NCI-H446 treated with DMSO at 0.1 percent for 48 hours (cell line): ENCODE measurements around the gene CDK5R2.

Source experiments
- DNase-seq: peaks from one replicate; lab custom pipeline; 2025; lab: John Stamatoyannopoulos, UW

The CDK5R2 gene

GRCh38 chr2:218990052-218990451, 30.6 kb downstream of the CDK5R2 start:
- DNase-seq, result no peak

GRCh38 chr2:218990612-218991011, 31.1 kb downstream of the CDK5R2 start:
- no peak for DNase-seq

- DNase-seq, result no peak
Observed at GRCh38 chr2:218991674-218992168, 32.3 kb downstream of the CDK5R2 start.

DNA sequence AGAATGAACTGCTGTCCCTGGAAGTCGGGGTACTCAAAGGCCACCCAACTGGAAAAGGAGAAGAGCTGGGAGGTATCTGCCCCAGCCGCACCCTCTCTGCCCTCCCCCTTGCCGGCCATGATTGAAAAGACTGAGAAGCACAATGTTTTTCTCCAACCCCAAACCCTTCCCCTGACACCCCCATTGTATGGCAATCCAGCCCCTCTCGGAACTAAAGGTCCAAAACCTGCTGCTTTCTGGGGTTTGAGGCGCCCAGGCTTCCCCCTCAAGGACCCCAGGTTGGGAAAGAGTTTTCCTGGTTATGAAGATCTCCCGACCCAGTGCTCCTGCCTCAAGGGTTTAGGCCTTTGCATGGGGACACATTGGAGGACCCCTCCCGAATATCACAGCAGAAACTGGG, 32.7 kb downstream of the CDK5R2 start:
- DNase-seq, result no peak

DNA sequence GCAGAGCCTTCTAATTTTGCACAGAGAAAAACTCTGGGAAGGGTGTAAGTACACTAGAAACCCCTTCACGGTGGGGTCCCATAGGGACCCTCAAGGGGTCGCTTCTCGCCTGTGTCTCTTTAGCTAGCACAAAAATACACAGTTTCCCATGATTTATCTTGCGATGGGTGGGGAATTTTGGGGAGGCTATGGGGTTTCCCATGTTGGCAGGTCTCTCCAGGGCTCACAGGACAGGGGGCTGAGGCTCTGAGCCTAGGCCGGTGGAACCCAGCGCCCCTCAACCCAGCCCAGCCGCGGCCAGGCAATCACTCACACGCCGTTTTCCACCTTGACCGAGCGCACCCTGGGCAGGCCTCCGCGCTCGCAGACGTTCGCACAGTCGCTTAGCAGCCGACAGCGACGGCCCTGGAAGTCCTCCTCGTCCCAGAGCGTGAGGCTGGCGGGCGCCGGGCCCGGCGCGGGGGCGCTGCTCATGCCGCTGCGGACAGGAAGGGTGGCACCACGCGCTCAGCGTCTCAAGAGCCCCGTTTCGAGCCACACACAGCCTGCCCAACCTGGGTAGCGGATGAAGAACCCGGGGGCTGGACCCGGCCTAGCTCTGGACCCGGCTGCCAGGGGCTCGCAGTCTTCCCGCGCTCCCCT, 33.4 kb downstream of the CDK5R2 start:
- no peak for DNase-seq

GRCh38 chr2:218993345-218994315, 34.2 kb downstream of the CDK5R2 start, which contains the start of gene CRYBA2:
Gene CRYBA2, minus strand, starts transcription at chr2:218993422. Its CDS starts 246 bp downstream, at chr2:218993176.
- no peak for DNase-seq

- DNase-seq, result no peak
Observed at GRCh38 chr2:218995561-218995960, 36.1 kb downstream of the CDK5R2 start.

- DNase-seq, result peak; percentile 45
Observed at GRCh38 chr2:218995972-218996711, 36.7 kb downstream of the CDK5R2 start.

GRCh38 chr2:218996937-218997336, 37.5 kb downstream of the CDK5R2 start:
- DNase-seq, result no peak

DNA sequence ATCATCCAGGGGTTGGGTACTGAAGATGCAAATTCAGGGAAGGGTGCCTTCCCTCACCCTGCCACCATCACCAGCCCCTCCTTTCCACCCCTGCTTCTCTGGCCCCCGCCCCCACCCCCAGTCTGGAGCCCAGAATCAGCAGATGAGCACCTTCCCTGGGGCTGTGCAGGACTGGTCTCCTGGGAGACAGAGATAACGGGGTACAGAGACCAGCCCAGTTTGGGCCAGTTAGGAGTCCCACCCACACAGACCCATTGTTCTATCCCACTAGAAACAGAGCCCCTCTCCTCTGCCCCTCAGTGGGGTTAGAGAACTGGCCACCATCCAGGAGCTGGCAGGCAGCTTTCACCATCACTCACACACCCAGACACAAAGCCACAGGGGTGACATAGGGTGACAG, 38.3 kb downstream of the CDK5R2 start:
- DNase-seq, result no peak

- DNase-seq, result no peak
Observed at GRCh38 chr2:218998414-218999002, 39.0 kb downstream of the CDK5R2 start.

- DNase-seq, result no peak
Observed at GRCh38 chr2:218999021-218999880, 39.8 kb downstream of the CDK5R2 start.

DNA sequence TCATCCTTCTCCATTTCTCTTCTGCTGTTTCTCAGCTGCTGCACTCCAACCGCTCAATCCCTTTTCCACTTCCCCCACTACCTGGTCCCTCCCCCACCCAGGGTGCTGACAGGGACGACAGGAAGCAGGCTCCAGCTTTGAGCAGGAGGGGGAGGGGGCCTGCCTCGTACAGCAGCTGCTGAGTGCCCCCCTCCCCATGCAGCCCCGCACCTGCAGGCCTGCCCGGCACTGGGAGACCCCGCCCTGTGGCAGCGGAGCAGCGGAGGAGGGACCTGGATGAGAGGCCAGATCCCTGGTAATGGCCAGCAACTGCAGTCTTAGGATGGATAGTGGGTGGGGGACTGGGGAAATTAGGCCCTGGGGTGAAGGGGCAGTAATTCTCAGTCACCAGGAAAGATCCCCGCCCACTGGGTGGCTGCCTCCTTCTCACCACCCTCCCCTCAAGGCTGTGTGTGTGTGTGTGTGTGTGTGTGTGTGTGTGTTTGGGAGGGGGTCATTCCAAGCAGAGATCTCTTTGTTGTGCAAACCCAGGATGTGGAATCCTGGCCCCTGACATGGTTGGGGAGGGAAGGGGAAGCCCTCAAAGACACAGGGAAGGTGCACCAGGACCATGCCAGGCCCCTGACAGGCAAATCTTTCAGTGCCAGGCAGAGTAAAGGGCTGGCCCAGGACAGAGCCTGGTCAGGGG, 40.6 kb downstream of the CDK5R2 start:
- DNase-seq, result no peak

- DNase-seq, result no peak
Observed at GRCh38 chr2:219000569-219000960, 41.1 kb downstream of the CDK5R2 start.

DNA sequence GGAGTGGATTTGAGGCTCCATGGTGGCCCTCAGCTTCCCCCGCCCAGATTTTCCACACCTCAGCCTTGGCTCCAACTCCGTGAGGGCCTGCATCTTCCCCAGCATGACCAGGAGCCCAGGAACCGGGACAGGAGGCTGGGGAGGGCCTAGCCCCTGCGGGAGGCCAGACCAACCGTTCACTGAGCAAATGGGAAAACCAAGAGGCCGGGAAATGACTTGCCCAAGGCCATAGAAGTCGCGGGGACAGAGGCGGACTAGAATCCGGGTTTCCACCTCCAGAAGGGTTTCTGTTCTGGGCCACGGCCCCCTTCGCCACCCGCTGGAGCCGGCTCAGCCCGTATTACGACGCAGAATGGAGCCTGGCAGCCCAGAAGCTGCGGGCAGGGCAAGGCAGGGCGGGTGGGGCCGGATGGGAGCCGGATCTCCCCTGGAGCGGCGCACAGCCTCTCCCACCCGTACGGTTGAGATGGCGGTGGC, 41.7 kb downstream of the CDK5R2 start:
- no peak for DNase-seq

DNA sequence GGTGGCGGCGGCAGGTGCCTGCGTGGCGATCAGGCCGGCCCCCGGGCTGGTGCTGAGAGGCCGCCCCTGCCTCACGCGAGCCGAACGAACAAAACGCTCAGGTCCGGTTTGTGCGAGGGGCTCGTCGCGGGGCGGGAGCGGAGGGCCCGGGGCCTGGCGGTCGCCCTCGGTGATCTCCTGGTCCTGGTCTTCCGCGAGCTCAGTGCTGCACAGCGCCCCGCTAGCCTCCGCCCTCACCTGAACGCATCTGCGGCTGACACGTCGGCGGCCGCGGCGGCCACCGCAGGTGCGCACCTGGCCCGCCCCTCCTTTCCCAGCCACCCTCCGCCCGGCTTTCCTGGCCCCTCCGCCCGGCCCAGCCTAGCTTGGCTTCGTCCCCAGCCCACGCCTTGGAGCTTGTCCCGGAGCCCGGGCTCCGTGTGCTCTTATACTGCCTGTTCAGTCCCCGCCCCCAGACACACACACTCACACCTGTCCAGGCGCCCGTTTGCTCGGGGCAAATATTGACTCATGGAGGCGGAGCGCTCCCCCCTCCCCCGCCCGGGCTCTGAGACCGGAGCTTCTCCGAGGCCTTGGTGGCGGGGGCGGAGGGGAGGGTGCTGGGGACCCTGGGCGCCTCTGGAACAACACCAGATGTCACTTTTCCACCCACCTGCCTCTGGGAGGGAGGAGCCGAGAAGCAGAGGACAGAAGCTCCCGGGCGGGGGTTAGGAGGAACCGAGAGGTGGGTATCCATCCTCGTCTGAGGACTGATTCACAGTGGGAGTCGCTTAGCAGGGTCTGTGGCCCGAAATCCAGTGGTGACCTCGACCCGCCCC, 42.3 kb downstream of the CDK5R2 start:
- DNase-seq, result no peak

- no peak for DNase-seq
Observed at GRCh38 chr2:219002395-219003266, 43.2 kb downstream of the CDK5R2 start.

DNA sequence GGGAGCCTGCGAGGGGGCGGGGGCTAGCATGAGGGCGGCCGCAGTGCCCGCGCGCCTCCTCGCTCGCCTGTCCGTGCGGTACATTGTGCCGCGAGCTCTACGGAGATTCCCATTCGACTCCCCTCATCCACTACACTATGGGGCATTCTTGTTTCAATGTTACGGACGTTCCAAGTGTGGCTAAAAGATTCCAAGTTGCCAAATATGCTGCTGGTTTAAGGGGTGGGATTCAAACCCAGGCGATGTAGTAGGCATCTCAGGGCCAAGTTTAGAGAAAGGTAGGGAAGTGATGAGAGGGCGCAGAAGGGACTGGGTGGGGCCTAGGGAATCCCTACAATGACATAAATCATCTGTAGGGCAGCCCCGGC, 43.8 kb downstream of the CDK5R2 start:
- no peak for DNase-seq
